ENCODE measurements around the gene GLIPR1. TPM values are rescaled to one million over a fixed set of nuclear protein-coding genes. Genes with fewer than 3 reads are reported as not detected.
"Not testable (repeated sequence)": the region's sequence is repeated elsewhere in the genome, so short reads cannot be mapped to it uniquely, and the experiment has no call there.

Gene GLIPR1
- total RNA-seq, 1 experiment from 2014 or later, result 0.13 TPM

GRCh38 chr12:75457191-75457590 is 23.4 kb upstream of the GLIPR1 start:
- H3K27ac Mint-ChIP-seq, result no peak overlapping the region

GRCh38 chr12:75457866-75458265 is 22.7 kb upstream of the GLIPR1 start:
- H3K9me3 ChIP-seq (ENCODE audit: control insufficient read depth, low read depth, low read length); H3T11ph ChIP-seq (ENCODE audit: low read length); H2BK20ac ChIP-seq (ENCODE audit: low read depth, low read length, poor library complexity, severe bottlenecking); H3K18ac ChIP-seq (ENCODE audit: insufficient read length, low read depth, low read length); H4K91ac ChIP-seq (ENCODE audit: insufficient read length, low read depth, low read length); H2AFZ ChIP-seq (ENCODE audit: low read length); H3K4me1 Mint-ChIP-seq; H4K8ac ChIP-seq (replicated peaks; ENCODE audit: insufficient read length, low read depth, low read length); H3K23me2 ChIP-seq (ENCODE audit: insufficient read length, low read depth, low read length, poor library complexity, severe bottlenecking); H4K5ac ChIP-seq (ENCODE audit: insufficient read length, low read depth, low read length); H3K4me3 Mint-ChIP-seq; DNase-seq; H3K9ac ChIP-seq (ENCODE audit: extremely low read depth, insufficient read length, low read length); H3K4me1 ChIP-seq (ENCODE audit: insufficient read depth, low read length); H2BK5ac ChIP-seq (ENCODE audit: insufficient read length, low read length); H2BK120ac ChIP-seq (ENCODE audit: low read depth, low read length, poor library complexity, severe bottlenecking); H3K27ac ChIP-seq (ENCODE audit: insufficient read length, low read depth, low read length); H3K4ac ChIP-seq (ENCODE audit: low read depth, low read length); H3K23ac ChIP-seq (ENCODE audit: insufficient read length, low read depth, low read length); H3K27me3 ChIP-seq (ENCODE audit: insufficient read depth, low read length); H3K27me3 Mint-ChIP-seq (ENCODE audit: low read depth); H3K79me1 ChIP-seq (ENCODE audit: insufficient read depth, low read depth, low read length, poor library complexity, severe bottlenecking); H2AK5ac ChIP-seq (ENCODE audit: insufficient read length, low read length); H3K27ac Mint-ChIP-seq; H3K79me2 ChIP-seq (ENCODE audit: insufficient read depth, low read length); H3K4me2 ChIP-seq (ENCODE audit: insufficient read depth, insufficient read length, low read length); H3K56ac ChIP-seq (ENCODE audit: insufficient read length, low read depth, low read length); H2BK12ac ChIP-seq (ENCODE audit: insufficient read length, low read depth, low read length); H4K20me1 ChIP-seq (ENCODE audit: control insufficient read depth, insufficient read depth, insufficient read length); H3K14ac ChIP-seq (ENCODE audit: insufficient read depth, low read length); H2BK15ac ChIP-seq (ENCODE audit: low read depth, low read length): not testable (repeated sequence)
- no CpG with 5 or more reads among the region's 9 CpGs for WGBS (ENCODE audit: extremely low coverage, insufficient read length, low lambda C conversion rate)
- Mint-ChIP-seq H3K36me3 (ENCODE audit: insufficient read depth in 1 of 3, low read depth in 3 of 3) (peaks cover 14 to 33% (median 17%) of the 10 kb centered on the region in 3 experiments), H3K9me3 (peaks cover 22 to 29% of the 10 kb centered on the region in 2 experiments)

More at GRCh38 chr12:75457191-75457590, 23.4 kb upstream of the GLIPR1 start:
- H3K27me3 ChIP-seq (ENCODE audit: insufficient read depth, low read length), result no peaks in the 10 kb centered on the region
- H3K56ac ChIP-seq (ENCODE audit: insufficient read length, low read depth, low read length), result no peak overlapping the region
- no peaks in the 10 kb centered on the region for H3K27me3 Mint-ChIP-seq (ENCODE audit: low read depth)
- peaks cover 22 to 29% of the 10 kb centered on the region in 2 experiments for H3K9me3 Mint-ChIP-seq
- no peak overlapping the region for H3K14ac ChIP-seq (ENCODE audit: insufficient read depth, low read length)
- no peak overlapping the region for H2BK15ac ChIP-seq (ENCODE audit: low read depth, low read length)
- H3K4me1 ChIP-seq (ENCODE audit: insufficient read depth, low read length), result no peaks in the 10 kb centered on the region
- H2BK12ac ChIP-seq (ENCODE audit: insufficient read length, low read depth, low read length), result no peak overlapping the region
- H3K9ac ChIP-seq (ENCODE audit: extremely low read depth, insufficient read length, low read length), result no peak overlapping the region
- H3K4ac ChIP-seq (ENCODE audit: low read depth, low read length), result no peak overlapping the region
- 0 out of 4 replicates have a peak, but pooled peaks cover 0 to 4% of the 10 kb centered on the region in 2 experiments for H3K4me1 Mint-ChIP-seq
- H3K18ac ChIP-seq (ENCODE audit: insufficient read length, low read depth, low read length), result no peak overlapping the region
- H3K27ac ChIP-seq (ENCODE audit: insufficient read length, low read depth, low read length), result no peak overlapping the region
- no peak overlapping the region for H4K8ac ChIP-seq (replicated peaks; ENCODE audit: insufficient read length, low read depth, low read length)
- TF ChIP-seq CTCF (conservative IDR thresholded peaks at IDR 0.05), result no peak
- no peak overlapping the region for H2BK20ac ChIP-seq (ENCODE audit: low read depth, low read length, poor library complexity, severe bottlenecking)
- H3K4me3 Mint-ChIP-seq, result no peak overlapping the region
- H4K20me1 ChIP-seq (ENCODE audit: control insufficient read depth, insufficient read depth, insufficient read length), result no peaks in the 10 kb centered on the region
- H3K9me3 ChIP-seq (ENCODE audit: control insufficient read depth, low read depth, low read length), result no peaks in the 10 kb centered on the region
- no peak overlapping the region for H3K23ac ChIP-seq (ENCODE audit: insufficient read length, low read depth, low read length)
- H2BK120ac ChIP-seq (ENCODE audit: low read depth, low read length, poor library complexity, severe bottlenecking), result no peak overlapping the region
- DNase-seq, result no peak
- no peak overlapping the region for H2BK5ac ChIP-seq (ENCODE audit: insufficient read length, low read length)
- no peak overlapping the region for H3K4me2 ChIP-seq (ENCODE audit: insufficient read depth, insufficient read length, low read length)
- H4K5ac ChIP-seq (ENCODE audit: insufficient read length, low read depth, low read length), result no peak overlapping the region
- H3T11ph ChIP-seq (ENCODE audit: low read length), result no peak overlapping the region
- H3K23me2 ChIP-seq (ENCODE audit: insufficient read length, low read depth, low read length, poor library complexity, severe bottlenecking), result no peaks in the 10 kb centered on the region
- no peak overlapping the region for H2AFZ ChIP-seq (ENCODE audit: low read length)
- H3K79me1 ChIP-seq (ENCODE audit: insufficient read depth, low read depth, low read length, poor library complexity, severe bottlenecking), result no peaks in the 10 kb centered on the region
- H3K79me2 ChIP-seq (ENCODE audit: insufficient read depth, low read length), result no peaks in the 10 kb centered on the region
- peaks cover 14 to 33% (median 17%) of the 10 kb centered on the region in 3 experiments for H3K36me3 Mint-ChIP-seq (ENCODE audit: insufficient read depth in 1 of 3, low read depth in 3 of 3)
- WGBS (ENCODE audit: extremely low coverage, insufficient read length, low lambda C conversion rate), result no CpG with 5 or more reads among the region's 1 CpG
- H2AK5ac ChIP-seq (ENCODE audit: insufficient read length, low read length), result no peak overlapping the region
- no peak overlapping the region for H4K91ac ChIP-seq (ENCODE audit: insufficient read length, low read depth, low read length)
